SIG-M5 treated with dmso at 0.1 percent for 504 hours (cell line): ENCODE data around the gene TYW3.
"Not testable (repeated sequence)": the region's sequence is repeated elsewhere in the genome, so short reads cannot be mapped to it uniquely, and the experiment has no call there.

Experiments
- DNase-seq: peaks from one replicate; lab custom pipeline; 2025; ENCODE audit not compliant: unreplicated experiment; lab: John Stamatoyannopoulos, UW

The TYW3 gene

GRCh38 chr1:74729741-74730478, 3.0 kb upstream of the TYW3 start:
- DNase-seq, result no peak

- no peak for DNase-seq
These were observed 1.4 kb upstream of the TYW3 start for GRCh38 chr1:74731399-74732052.

- not testable (repeated sequence) for DNase-seq
These were observed 643 bp upstream of the TYW3 start for GRCh38 chr1:74732071-74732946.

GRCh38 chr1:74733604-74734484, 892 bp downstream of the TYW3 start:
- peak; percentile 74 for DNase-seq

- DNase-seq, result no peak
These were observed 4.4 kb downstream of the TYW3 start for GRCh38 chr1:74737333-74737732.

- not testable (repeated sequence) for DNase-seq
These were observed 7.5 kb downstream of the TYW3 start for GRCh38 chr1:74740307-74740980.

GRCh38 chr1:74745247-74745646, 12.3 kb downstream of the TYW3 start:
- DNase-seq, result not testable (repeated sequence)

GRCh38 chr1:74748960-74749359, 16.0 kb downstream of the TYW3 start:
- no peak for DNase-seq

GRCh38 chr1:74753104-74753503, 20.2 kb downstream of the TYW3 start:
- DNase-seq, result no peak

- DNase-seq, result no peak
These were observed 22.5 kb downstream of the TYW3 start for GRCh38 chr1:74755475-74755874.

GRCh38 chr1:74756650-74757049, 23.7 kb downstream of the TYW3 start:
- not testable (repeated sequence) for DNase-seq

GRCh38 chr1:74763807-74764206, 30.9 kb downstream of the TYW3 start:
- no peak for DNase-seq

GRCh38 chr1:74766579-74766978, 33.6 kb downstream of the TYW3 start:
- no peak for DNase-seq

GRCh38 chr1:74767490-74767889, 34.5 kb downstream of the TYW3 start:
- DNase-seq, result peak; percentile 12

GRCh38 chr1:74771913-74772515, 39.1 kb downstream of the TYW3 start:
- peak; percentile 54 for DNase-seq

GRCh38 chr1:74772945-74773344, 40.0 kb downstream of the TYW3 start:
- no peak for DNase-seq

- DNase-seq, result no peak
These were observed 40.6 kb downstream of the TYW3 start for GRCh38 chr1:74773582-74773981.

GRCh38 chr1:74775735-74776134, 42.8 kb downstream of the TYW3 start:
- DNase-seq, result no peak

GRCh38 chr1:74777525-74777924, 44.6 kb downstream of the TYW3 start:
- DNase-seq, result no peak

GRCh38 chr1:74779750-74780149, 46.8 kb downstream of the TYW3 start:
- DNase-seq, result no peak
